K562 (cell line): ENCODE measurements around the gene ERICH6B. TPM values are rescaled to one million over a fixed set of nuclear protein-coding genes. Genes with fewer than 3 reads are reported as not detected.

Source experiments
- ATAC-seq: fragments of 200-7000 bp; cut with Tn5 transposase; 3 replicates; pipeline ENCODE4 v1.9.1; 2020; ENCODE audit warnings: moderate library complexity
- BruUV-seq: library from RNA; stranded (reverse); fragments of 400-500 nt; replicated peaks from 2 replicates; lab custom pipeline; 2021; lab: Mats Ljungman, UMichigan
- CTCF ChIA-PET: fragments of 300-600 bp; formaldehyde crosslinking; extraction: SDS; loops from one replicate; lab custom pipeline; 2021; ENCODE audit warnings: low intra/inter-chr PET ratio; lab: Yijun Ruan, JAX
- POLR2A ChIA-PET: fragments of 300-600, 350-650 bp; sonication (Branson Sonifier 250); formaldehyde crosslinking; extraction: SDS; loops from one replicate; lab custom pipeline; 2021; ENCODE audit warnings: antibody characterized with exemption, inconsistent platforms; lab: Yijun Ruan, JAX
- DNase-seq, 4 experiments: peaks; one replicate each; pipeline versions ENCODE4 v3.0.0 to v3.0.0-alpha.2; 2011 to 2018; ENCODE audit warnings: low spot score in 3 of 4, mixed read lengths in 3 of 4; ENCODE audit errors: extremely low read depth in 1 of 4
- FAIRE-seq: peaks from 2 replicates; lab custom pipeline; 2011; peaks lifted over from hg19 to GRCh38; lab: Jason Lieb, UNC
- H2AFZ ChIP-seq: 2 replicates; pipeline ENCODE4 v1.6.0; 2011; ENCODE audit warnings: low read depth, low read length, control low read depth, inconsistent platforms
- H3K27ac ChIP-seq: fragments of 200-600 bp; 3 replicates; pipeline ENCODE4 v1.8.0; 2011; ENCODE audit warnings: low read depth, mild to moderate bottlenecking, control low read depth, inconsistent platforms, low read length, moderate library complexity, mixed read lengths; ENCODE audit errors: extremely low read depth
- H3K27me3 ChIP-seq, 2 experiments: fragments of 300-600 bp in 1 of 2; 2 replicates in 1 of 2; 3 replicates in 1 of 2; pipeline versions ENCODE4 v1.6.0 to v1.8.0; 2011; ENCODE audit warnings: inconsistent platforms in 2 of 2, low read length in 2 of 2, mild to moderate bottlenecking in 1 of 2, mixed read lengths in 1 of 2, moderate library complexity in 1 of 2; ENCODE audit not compliant: control insufficient read depth in 2 of 2, insufficient read depth in 2 of 2
- H3K36me3 ChIP-seq: fragments of 300-600 bp; 3 replicates; pipeline ENCODE4 v1.8.0; 2011; ENCODE audit warnings: mild to moderate bottlenecking, low read length, inconsistent platforms; ENCODE audit not compliant: control insufficient read depth, insufficient read depth
- H3K4me1 ChIP-seq, 2 experiments: fragments of 200-600 bp in 1 of 2; replicated peaks in 1 of 2; 2 replicates in 1 of 2; 3 replicates in 1 of 2; pipeline versions ENCODE4 v1.5.1 to v1.8.0; 2011; ENCODE audit warnings: inconsistent platforms in 2 of 2, low read length in 2 of 2, mild to moderate bottlenecking in 1 of 2, mixed read lengths in 1 of 2, moderate library complexity in 1 of 2; ENCODE audit not compliant: control insufficient read depth in 2 of 2, insufficient read depth in 2 of 2
- H3K4me2 ChIP-seq: 2 replicates; pipeline ENCODE4 v1.6.1; 2011; ENCODE audit warnings: low read length, control low read depth, inconsistent platforms, mixed read lengths; ENCODE audit not compliant: insufficient read depth
- H3K4me3 ChIP-seq: fragments of 200-600 bp; sonication (generic), shearing (Covaris generic); 2 replicates; pipeline ENCODE4 v1.5.1; 2016; ENCODE audit warnings: control low read depth, inconsistent platforms
- H3K79me2 ChIP-seq: fragments of 200-600 bp; 3 replicates; pipeline ENCODE4 v1.8.0; 2011; ENCODE audit warnings: low read length, inconsistent platforms; ENCODE audit not compliant: control insufficient read depth, insufficient read depth
- H3K9ac ChIP-seq, 2 experiments: 2 replicates each; pipeline versions ENCODE4 v1.6.0 to v1.6.1; 2011; ENCODE audit warnings: low read depth in 2 of 2, low read length in 2 of 2, control low read depth in 1 of 2, inconsistent platforms in 1 of 2, mild to moderate bottlenecking in 1 of 2, mixed read lengths in 1 of 2; ENCODE audit not compliant: insufficient read depth in 1 of 2
- H3K9me1 ChIP-seq: one replicate; pipeline ENCODE4 v1.6.0; 2011; ENCODE audit warnings: inconsistent platforms, mild to moderate bottlenecking, low read length, moderate library complexity; ENCODE audit not compliant: control insufficient read depth, insufficient read depth
- H3K9me3 ChIP-seq: replicated peaks from 2 replicates; pipeline ENCODE4 v1.5.1; 2011; ENCODE audit warnings: low read depth, low read length, inconsistent platforms; ENCODE audit not compliant: control insufficient read depth, insufficient read depth
- H4K20me1 ChIP-seq: replicated peaks from 2 replicates; pipeline ENCODE4 v1.6.1; 2011; ENCODE audit warnings: low read length, inconsistent platforms, mixed read lengths; ENCODE audit not compliant: control insufficient read depth, insufficient read depth
- ARHGAP35 ChIP-seq: fragments of 450-650 bp; IDR thresholded peaks from 2 replicates; pipeline ENCODE4 v1.6.1; 2018; ENCODE audit not compliant: partially characterized antibody
- BRD4 ChIP-seq: fragments of 200-600 bp; sonication (generic); IDR thresholded peaks from 2 replicates; pipeline ENCODE4 v1.6.1; 2017; ENCODE audit warnings: inconsistent platforms
- GABPA ChIP-seq: fragments of 200-800 bp; sonication (Bioruptor generic); conservative IDR thresholded peaks from 2 replicates; pipeline ENCODE4 v1.6.1; 2016; ENCODE audit warnings: low read depth, missing genetic modification characterization, missing compliant biosample characterization
- SREBF1 ChIP-seq: fragments of 150-350 bp; IDR thresholded peaks from 2 replicates; pipeline ENCODE4 v1.6.1; 2014; ENCODE audit warnings: antibody characterized with exemption, low read depth, low read length, borderline replicate concordance
- SRSF1 ChIP-seq: fragments of 200-400 bp; formaldehyde crosslinking; IDR thresholded peaks from 2 replicates; pipeline ENCODE4 v1.6.1; 2017; ENCODE audit warnings: mild to moderate bottlenecking, low read depth, low read length, moderate library complexity
- ZEB2 ChIP-seq: fragments of 450-650 bp; IDR thresholded peaks from 2 replicates; pipeline ENCODE4 v1.6.1; 2016
- WGBS: fragments of 100-300 bp; shearing (Covaris generic); methylation state at CpG from one replicate; pipeline ENCODE4 v1.1.6; 2016; ENCODE audit warnings: low coverage, mixed read lengths; ENCODE audit not compliant: insufficient coverage; ENCODE audit errors: missing lambda C conversion rate; 5-methylcytosine and 5-hydroxymethylcytosine counted together
- in situ Hi-C: fragments of 300-500 bp; cut with MboI; formaldehyde crosslinking; loops from 4 replicates; pipeline ENCODE4 v1.15.0; 2018; ENCODE audit warnings: inconsistent platforms, mixed read lengths
- intact Hi-C: fragments of 100-400 bp; cut with micrococcal nuclease; formaldehyde crosslinking; loops from 2 replicates; pipeline ENCODE4 v1.14.2; 2022
- polyA plus RNA-seq, 8 experiments: library from polyadenylated mRNA; depleted of rRNA in 4 of 8; stranded (reverse) in 5 of 8; unstranded in 3 of 8; fragments of >200 nt; fragmentation: Nextera tagmentation in 2 of 8; fragmentation: Illumina TruSeq in 1 of 8; extraction: Ambion mirVana in 2 of 8; extraction: Trizol in 1 of 8; gene quantifications; 2 replicates each; pipeline versions ENCODE4 v1.2.1 to v1.2.3, GENCODE V29; 2011 to 2014; ENCODE audit warnings: inconsistent platforms in 1 of 8, missing spikeins in 1 of 8
- total RNA-seq, 7 experiments: library from RNA; depleted of rRNA in 6 of 7; stranded (reverse); fragments of >200 nt in 6 of 7; fragmentation: Illumina TruSeq in 2 of 7; extraction: Trizol in 2 of 7; gene quantifications; 2 replicates each; pipeline versions ENCODE4 v1.2.1 to v1.2.3, GENCODE V29; 2011 to 2021; ENCODE audit warnings: low replicate concordance in 1 of 7
- TF ChIP-seq, protein P1 (sequence below): fragments of 250-450 bp; sonication (Bioruptor Pico); IDR thresholded peaks from 2 replicates; pipeline ENCODE4 v1.8.0; 2021; ENCODE audit warnings: mild to moderate bottlenecking, moderate library complexity
- TF ChIP-seq, protein P2 (sequence below): IDR thresholded peaks from 2 replicates; pipeline ENCODE4 v1.6.1; 2014; ENCODE audit warnings: antibody characterized with exemption
- TF ChIP-seq, protein P3 (sequence below): sonication (generic); formaldehyde crosslinking; IDR thresholded peaks from 2 replicates; pipeline ENCODE4 v1.8.1; 2023; ENCODE audit warnings: mild to moderate bottlenecking, missing genetic modification reagents
- TF ChIP-seq, protein P4 (sequence below): fragments of 250-450 bp; sonication (Bioruptor Pico); IDR thresholded peaks from 2 replicates; pipeline ENCODE4 v1.5.0; 2021; ENCODE audit warnings: mild to moderate bottlenecking, borderline replicate concordance
- TF ChIP-seq, protein P5 (sequence below): conservative IDR thresholded peaks from 2 replicates; pipeline ENCODE4 v1.6.1; 2011; ENCODE audit warnings: low read depth, mild to moderate bottlenecking, low read length; ENCODE audit not compliant: control insufficient read depth
- TF ChIP-seq, protein P6 (sequence below): fragments of 450-650 bp; formaldehyde crosslinking; IDR thresholded peaks from 2 replicates; pipeline ENCODE4 v1.4.0; 2020; ENCODE audit warnings: mild to moderate bottlenecking, moderate library complexity

Gene ERICH6B
- total and polyA plus RNA-seq, 9 of the 15 experiments (the other 6 are each of a cell fraction or from before 2014, with no cell fraction given), result not detected

DNA sequence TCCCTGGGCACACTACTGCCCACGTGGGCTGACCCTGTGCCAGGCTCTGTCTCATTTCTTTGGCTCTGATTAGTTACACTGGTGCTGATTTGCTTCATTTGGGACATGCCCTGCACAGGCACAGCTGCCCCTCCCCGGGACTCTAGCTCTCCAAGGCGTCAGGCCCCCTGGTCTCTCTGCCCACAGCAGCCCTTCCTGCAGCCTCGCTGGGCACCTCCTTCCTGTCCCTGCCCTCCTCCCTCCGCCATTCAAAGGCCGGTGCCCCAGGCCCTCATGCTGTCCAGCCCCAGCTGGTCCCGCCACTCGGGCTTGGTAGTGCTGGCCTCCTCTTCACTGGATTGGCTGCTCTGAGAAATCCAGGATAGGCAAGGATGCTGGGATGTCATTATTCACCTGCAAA lies 73.1 kb downstream of the ERICH6B start (continued):
- TF ChIP-seq, protein P1, sequence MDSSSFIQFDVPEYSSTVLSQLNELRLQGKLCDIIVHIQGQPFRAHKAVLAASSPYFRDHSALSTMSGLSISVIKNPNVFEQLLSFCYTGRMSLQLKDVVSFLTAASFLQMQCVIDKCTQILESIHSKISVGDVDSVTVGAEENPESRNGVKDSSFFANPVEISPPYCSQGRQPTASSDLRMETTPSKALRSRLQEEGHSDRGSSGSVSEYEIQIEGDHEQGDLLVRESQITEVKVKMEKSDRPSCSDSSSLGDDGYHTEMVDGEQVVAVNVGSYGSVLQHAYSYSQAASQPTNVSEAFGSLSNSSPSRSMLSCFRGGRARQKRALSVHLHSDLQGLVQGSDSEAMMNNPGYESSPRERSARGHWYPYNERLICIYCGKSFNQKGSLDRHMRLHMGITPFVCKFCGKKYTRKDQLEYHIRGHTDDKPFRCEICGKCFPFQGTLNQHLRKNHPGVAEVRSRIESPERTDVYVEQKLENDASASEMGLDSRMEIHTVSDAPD, result no peak
- TF ChIP-seq ZEB2, result no peak

DNA sequence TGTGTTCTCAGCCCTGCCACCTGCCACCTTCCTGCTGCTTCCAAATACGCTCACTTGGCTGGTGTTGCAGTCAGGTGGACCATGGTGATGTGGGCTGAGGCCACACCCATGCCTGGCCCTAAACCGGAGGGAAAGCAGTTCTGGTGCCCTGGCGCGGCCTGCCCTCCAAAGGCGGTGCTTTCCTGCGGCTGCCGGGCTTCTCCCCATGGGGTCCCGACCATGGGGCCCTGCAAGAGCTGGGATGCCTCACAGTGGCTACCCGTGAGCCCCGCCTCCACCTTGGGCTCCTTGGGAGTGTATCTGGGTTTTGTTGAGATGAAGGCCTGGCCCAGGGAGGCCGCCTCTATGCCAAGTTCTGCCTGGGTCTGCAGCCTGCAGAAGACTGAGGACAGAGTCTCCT lies 73.7 kb downstream of the ERICH6B start:
- H3K4me3 ChIP-seq, result no peak overlapping the region
- H3K9me3 ChIP-seq, result no peaks in the 10 kb centered on the region
- intact Hi-C loops, result no loop called here
- no peak overlapping the region; a peak in 1 of 4 replicates for H3K9ac ChIP-seq
- in situ Hi-C loops, result no loop called here
- ATAC-seq, result no peak
- H3K79me2 ChIP-seq, result no peaks in the 10 kb centered on the region
- H3K4me1 ChIP-seq, result peaks cover 0 to 4% of the 10 kb centered on the region in 2 experiments; a peak in 2 of 5 replicates
- no peak overlapping the region for H2AFZ ChIP-seq
- no peak for FAIRE-seq
- BruUV-seq, result no TSS peak
- ChIA-PET CTCF (no interaction called here), POLR2A (no interaction called here)
- H3K36me3 ChIP-seq, result no peaks in the 10 kb centered on the region
- H4K20me1 ChIP-seq, result no peaks in the 10 kb centered on the region; the same call in 1 of the 2 replicates
- WGBS, result 27% methylated on average over 9 of the region's 11 CpGs
- H3K9me1 ChIP-seq, result no peaks in the 10 kb centered on the region
- no peak overlapping the region for H3K27ac ChIP-seq
- no peak for DNase-seq
- no peaks in the 10 kb centered on the region for H3K27me3 ChIP-seq
- H3K4me2 ChIP-seq, result no peak overlapping the region
- TF ChIP-seq, protein P2, sequence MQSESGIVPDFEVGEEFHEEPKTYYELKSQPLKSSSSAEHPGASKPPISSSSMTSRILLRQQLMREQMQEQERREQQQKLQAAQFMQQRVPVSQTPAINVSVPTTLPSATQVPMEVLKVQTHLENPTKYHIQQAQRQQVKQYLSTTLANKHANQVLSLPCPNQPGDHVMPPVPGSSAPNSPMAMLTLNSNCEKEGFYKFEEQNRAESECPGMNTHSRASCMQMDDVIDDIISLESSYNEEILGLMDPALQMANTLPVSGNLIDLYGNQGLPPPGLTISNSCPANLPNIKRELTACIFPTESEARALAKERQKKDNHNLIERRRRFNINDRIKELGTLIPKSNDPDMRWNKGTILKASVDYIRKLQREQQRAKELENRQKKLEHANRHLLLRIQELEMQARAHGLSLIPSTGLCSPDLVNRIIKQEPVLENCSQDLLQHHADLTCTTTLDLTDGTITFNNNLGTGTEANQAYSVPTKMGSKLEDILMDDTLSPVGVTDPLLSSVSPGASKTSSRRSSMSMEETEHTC, result no peak
- TF ChIP-seq SRSF1 (no peak), SREBF1 (no peak), BRD4 (no peak), GABPA (tag) (no peak), ARHGAP35 (no peak)
- TF ChIP-seq, protein P3, sequence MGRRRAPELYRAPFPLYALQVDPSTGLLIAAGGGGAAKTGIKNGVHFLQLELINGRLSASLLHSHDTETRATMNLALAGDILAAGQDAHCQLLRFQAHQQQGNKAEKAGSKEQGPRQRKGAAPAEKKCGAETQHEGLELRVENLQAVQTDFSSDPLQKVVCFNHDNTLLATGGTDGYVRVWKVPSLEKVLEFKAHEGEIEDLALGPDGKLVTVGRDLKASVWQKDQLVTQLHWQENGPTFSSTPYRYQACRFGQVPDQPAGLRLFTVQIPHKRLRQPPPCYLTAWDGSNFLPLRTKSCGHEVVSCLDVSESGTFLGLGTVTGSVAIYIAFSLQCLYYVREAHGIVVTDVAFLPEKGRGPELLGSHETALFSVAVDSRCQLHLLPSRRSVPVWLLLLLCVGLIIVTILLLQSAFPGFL (CRISPR knock-in tag), result no peak
- TF ChIP-seq, protein P4, sequence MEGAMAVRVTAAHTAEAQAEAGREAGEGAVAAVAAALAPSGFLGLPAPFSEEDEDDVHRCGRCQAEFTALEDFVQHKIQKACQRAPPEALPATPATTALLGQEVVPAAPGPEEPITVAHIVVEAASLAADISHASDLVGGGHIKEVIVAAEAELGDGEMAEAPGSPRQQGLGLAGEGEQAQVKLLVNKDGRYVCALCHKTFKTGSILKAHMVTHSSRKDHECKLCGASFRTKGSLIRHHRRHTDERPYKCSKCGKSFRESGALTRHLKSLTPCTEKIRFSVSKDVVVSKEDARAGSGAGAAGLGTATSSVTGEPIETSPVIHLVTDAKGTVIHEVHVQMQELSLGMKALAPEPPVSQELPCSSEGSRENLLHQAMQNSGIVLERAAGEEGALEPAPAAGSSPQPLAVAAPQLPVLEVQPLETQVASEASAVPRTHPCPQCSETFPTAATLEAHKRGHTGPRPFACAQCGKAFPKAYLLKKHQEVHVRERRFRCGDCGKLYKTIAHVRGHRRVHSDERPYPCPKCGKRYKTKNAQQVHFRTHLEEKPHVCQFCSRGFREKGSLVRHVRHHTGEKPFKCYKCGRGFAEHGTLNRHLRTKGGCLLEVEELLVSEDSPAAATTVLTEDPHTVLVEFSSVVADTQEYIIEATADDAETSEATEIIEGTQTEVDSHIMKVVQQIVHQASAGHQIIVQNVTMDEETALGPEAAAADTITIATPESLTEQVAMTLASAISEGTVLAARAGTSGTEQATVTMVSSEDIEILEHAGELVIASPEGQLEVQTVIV, result no peak
- TF ChIP-seq, protein P5, sequence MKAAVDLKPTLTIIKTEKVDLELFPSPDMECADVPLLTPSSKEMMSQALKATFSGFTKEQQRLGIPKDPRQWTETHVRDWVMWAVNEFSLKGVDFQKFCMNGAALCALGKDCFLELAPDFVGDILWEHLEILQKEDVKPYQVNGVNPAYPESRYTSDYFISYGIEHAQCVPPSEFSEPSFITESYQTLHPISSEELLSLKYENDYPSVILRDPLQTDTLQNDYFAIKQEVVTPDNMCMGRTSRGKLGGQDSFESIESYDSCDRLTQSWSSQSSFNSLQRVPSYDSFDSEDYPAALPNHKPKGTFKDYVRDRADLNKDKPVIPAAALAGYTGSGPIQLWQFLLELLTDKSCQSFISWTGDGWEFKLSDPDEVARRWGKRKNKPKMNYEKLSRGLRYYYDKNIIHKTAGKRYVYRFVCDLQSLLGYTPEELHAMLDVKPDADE, result no peak
- TF ChIP-seq, protein P6, sequence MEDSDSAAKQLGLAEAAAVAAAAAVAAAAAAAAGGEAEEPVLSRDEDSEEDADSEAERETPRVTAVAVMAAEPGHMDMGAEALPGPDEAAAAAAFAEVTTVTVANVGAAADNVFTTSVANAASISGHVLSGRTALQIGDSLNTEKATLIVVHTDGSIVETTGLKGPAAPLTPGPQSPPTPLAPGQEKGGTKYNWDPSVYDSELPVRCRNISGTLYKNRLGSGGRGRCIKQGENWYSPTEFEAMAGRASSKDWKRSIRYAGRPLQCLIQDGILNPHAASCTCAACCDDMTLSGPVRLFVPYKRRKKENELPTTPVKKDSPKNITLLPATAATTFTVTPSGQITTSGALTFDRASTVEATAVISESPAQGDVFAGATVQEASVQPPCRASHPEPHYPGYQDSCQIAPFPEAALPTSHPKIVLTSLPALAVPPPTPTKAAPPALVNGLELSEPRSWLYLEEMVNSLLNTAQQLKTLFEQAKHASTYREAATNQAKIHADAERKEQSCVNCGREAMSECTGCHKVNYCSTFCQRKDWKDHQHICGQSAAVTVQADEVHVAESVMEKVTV (CRISPR knock-in tag), result no peak
